ENCODE data around the gene CPNE5.

Gene CPNE5

DNA sequence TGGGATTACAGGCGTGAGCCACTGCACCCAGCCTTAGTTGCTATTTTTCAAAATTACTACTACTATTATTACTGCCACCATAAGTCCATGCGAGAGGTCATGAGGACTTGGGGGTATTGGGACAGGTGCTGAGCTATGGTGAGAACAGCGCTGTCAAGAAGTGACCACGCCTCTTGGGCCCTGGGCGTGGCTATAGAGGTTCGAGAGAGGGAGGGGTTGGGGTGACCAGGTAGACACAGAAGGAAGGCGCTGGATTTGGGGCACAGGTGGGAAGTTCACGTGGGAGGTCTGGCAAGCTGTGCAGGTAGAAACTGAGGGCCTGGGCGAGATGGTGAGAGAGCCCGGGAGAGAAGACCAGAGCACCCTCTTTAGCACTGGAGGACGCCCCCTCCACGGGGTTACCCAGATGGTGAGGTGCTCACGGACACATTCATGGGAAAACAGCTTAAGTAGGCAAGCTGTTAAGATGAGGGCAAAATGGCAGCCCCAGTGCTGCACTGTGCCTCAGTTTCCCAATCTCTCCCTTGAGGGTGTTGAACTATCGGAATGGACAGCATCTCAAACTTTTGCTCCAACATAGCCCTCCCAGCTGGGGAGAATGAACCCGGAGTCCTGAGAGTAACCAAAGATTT is 80.6 kb downstream of the CPNE5 start:
- DNase-seq = no peak

DNA sequence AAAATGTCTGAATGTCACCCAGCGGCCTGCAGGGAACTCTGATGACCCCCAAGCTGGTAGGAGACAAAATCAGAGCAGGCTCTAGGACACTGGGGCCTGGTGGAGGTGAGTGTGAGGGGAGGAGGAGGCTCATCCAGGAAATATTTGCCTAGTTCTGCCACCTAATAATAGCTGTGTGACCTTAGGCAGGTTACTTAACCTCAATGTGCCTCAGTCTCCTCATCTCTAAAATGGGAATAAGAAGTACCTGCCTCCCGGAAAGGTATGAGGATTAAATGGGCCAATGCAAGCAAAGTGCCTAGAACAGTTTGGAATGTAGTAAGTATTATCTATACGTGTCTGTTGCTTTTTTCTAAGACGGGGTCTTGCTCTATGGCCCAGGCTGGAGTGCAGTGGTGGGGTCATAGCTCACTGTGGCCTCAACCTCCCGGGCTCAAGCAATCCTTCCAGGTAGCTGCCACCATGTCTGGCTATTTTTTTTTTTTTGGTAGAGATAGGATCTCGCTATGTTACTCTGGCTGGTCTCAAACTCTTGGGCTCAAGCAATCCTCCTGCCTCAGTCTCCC is 81.2 kb downstream of the CPNE5 start:
- no peak for DNase-seq

DNA sequence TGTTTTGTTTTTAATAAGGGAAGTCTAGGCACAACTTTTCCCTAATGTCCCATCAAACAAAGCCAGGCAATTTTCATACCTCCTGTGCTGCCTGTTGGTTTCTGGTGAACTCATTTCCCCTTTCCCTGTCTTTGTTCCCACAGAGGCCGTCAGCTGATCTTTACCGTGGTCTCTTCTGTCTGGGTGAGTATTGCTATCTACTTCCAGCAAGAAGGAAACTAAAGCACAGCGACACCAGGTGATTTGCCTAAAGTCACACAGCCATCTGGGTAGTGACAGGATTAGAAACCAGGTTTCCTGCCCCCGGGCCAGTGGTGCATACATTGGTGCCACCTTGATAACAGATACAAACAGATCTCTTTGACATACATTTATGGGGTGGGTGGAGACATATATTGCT is 82.0 kb downstream of the CPNE5 start:
- DNase-seq = no peak

DNA sequence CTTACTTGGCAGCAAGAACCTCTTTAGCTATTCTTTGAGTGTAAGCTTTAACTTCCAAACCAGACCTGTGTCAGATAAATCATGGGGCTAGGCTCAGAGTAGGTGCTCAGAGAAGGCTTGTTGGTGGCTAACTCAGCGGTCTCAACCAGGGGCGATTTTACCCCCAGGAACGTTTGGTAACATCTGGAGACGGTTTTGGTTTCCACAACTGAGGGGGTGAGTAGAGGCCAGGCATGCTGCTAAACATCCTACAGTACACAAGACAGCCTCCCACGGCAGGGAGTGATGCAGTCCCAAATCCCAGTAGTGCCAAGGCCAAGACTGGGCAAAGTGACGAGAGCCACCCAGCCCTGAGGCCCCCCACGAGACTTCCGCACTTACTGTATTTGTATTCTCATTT is 82.5 kb downstream of the CPNE5 start:
- no peak for DNase-seq

DNA sequence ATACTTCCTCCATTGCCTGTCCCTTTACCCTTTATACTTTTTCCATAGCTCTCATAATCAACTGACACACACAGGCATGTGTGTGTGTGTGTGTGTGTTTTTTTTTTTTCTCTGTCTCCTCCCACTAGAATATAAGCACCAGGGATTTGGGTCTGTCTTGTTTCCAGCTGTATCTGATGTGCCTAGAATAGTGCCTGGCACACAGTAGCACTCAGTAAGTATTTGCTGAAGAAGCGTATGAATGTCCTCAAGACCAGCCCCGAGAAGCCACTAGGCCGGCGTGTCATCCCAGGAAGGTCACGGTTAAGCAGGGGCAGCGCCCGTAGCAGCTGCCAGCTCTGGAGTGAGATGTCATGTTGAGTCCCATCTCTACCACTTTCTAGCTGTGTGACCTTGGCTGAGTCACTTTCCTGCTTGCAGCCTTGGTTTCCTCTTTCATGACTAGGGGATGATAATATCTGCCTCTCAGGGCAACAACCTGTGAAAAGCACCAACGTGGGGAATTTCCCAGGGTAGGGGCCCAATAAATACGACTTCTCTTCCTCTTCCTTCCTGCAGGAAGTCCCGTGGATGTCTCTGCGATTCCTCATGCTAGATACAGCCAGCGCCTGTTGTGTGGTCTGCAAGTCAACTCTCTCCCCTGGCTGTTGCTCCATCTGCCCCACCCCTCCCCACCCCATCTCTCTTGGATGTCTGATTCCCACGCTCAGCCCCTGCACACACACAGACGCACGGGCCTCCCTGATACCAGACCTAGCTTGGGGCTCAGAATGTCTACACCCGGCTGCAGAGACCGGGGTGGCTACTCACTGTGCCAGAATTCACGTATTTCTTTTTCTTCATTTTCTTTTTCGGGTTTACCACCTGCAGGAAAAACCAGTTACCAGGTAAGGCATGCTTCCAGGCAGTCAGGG is 83.6 kb downstream of the CPNE5 start:
- no peak for DNase-seq

DNA sequence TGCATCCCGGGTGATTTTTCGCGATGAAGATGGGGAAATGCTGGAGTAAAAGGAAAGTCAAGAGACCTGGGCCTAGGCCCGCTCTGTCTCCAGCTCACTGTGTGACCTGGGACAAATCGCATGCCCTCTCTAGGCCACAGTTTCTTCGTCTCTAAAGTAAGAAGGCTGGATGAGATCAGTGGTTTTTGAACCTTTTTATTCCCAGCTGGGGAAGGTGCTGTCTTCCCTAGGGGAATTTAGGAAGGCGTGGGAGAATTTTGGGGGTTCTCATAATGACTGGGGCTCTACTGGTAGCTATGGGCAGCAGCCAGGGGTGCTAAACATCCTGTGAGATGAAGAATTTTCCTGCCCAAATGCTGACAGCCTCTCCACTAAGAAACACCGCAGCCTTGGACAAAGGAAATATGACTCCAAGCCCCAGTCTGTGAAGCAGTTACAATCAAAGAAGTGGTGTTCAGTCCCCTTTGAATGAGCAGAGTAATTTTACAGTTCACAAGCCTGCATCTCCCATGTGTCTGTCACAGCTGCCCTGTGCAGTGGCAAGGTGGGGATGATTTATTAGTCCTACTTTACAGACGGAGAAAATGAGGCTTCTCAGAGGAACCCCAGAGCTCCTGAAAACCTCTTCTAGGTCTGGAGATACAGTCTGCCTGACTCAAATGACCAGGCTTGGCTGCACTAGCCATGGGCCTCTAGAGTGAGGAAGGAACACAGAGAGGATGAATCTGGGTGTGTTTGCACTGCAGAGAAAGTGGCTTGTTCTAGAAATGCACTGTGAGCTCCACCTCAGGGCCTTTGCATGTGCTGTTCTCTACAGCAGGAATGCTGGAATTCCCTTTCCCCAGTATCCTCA is 84.4 kb downstream of the CPNE5 start:
- no peak for DNase-seq

DNA sequence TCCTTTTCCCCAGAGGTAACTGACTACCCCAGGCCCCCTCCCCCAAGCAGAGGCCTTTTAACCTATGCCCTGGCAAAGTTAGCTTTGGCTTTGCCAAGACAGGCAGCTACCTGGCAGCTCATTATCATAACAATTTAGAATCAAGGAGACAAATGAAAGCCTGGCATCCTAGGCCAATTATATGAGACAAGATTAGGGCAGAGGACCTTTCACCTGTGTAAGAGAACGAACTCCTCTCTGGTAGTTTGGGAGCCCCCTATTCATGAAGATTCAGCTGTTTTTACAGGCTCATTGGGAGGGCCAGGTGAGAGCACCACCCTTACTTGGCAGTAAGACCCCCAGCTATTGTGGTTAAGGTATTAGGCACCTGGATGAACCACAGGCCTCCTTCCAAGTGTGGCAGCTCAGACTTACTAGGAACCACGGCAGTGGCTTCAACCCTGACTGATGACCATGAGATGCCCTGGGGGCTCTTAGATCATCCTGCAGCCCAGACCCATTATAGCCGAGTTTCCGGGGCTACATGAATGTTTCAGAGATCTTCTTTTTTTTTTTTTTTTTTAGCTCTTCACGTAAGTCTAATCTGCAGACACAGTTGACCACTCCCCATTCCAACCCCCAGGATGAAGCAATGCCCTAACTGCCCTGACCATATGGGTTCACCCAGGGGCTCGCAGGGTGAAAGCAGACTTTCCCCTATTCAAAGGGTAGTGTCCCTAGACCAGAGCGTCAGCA is 85.4 kb downstream of the CPNE5 start:
- DNase-seq = no peak

DNA sequence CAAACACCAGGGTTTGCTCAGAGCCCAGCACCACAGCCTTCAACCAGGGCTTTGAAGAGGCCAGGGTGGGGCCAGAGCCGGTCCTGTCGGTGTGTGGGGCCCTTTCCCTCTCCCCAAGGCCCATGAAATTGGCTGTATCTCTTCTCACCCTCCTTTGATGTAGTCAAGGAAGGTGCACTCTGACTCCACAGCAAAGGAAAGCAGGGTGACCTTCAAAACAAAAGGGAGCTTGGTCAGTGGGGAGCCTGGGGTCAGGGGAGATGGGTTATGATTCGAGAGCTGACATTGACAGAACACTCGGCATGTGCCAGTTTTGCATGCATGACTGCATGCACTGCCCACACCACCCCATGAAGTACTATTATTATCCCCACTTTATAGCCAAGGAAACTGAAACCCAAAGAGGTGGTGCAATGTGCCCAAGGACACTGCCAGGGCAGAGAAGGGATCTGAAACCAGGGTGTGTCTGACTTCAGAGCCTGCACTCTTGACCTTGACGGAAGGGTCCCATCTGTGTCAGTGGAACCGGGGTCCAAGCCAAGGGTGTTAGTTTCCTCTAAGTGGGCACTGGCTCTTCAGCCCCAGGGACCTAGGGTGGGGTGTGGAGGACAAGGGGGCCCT is 86.2 kb downstream of the CPNE5 start:
- DNase-seq = no peak

DNA sequence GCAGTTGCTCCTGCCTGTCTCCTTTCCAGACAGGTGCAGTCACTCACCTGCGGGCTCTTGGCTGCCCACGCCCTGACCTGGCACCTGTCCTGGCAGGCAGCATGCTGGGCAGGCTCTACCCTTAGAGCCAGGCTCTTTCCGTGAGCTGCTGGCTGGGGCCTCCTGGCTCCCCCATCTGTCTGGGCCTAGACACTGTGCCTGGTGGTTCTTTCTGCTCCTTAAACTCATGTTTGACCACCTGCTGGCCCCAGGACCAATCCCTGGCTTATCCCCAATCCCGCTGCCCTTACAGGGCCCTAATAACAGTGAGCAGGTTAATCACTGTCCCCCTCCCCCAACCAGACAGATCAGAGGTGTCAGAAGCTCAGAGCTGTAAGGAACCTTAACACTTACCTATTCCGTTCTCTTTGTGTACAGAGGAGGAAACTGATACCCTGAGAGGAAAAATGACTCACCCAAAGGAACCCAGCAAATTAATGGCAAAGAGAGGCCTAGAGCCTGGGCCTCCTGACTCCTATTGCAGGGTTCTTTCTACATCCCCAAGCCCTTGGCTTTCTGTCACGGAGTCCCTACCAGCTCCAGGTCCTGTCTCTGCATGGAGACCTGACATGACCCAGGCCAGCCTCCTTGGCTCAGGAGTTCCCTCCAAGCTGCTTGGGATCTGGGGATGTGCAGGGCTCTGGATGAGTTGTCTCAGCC is 86.9 kb downstream of the CPNE5 start:
- no peak for DNase-seq

DNA sequence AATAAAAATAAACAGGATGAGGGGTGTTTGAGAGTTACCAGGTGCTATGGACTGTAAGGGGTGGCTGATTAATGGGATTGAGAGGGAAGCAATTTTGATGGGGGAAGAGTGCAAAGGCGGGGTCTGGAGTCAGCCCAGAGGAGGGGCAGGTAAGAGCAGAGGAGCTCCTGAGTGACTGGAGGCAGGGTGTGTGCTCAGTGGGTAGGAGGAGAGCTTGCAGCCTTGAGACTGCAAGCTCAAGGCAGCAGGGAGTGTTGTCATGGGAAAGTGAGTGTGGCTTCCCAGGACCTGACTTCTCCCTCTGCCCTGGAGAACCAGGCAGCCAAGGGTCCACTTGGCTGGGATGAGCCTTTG is 87.4 kb downstream of the CPNE5 start:
- DNase-seq = no peak

DNA sequence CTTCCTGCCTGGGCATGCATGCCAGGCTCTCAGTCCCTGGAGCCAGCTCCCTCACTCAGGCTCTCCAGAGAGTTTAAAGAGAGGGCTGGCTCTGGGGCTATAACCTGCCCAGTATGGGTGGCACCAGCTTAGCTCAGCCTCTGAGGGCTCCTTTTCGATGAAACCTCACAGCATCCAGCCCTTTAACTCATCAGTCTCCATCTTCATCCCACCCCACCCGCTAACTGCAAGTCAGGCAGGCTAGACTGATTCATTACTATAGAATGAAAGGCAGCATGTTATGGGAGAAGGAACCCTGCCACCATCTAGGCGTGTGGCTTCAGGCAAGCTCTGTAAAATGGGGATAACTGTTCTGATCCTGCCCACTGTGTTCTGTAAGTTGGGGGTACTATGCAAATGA is 88.2 kb downstream of the CPNE5 start:
- no peak for DNase-seq

DNA sequence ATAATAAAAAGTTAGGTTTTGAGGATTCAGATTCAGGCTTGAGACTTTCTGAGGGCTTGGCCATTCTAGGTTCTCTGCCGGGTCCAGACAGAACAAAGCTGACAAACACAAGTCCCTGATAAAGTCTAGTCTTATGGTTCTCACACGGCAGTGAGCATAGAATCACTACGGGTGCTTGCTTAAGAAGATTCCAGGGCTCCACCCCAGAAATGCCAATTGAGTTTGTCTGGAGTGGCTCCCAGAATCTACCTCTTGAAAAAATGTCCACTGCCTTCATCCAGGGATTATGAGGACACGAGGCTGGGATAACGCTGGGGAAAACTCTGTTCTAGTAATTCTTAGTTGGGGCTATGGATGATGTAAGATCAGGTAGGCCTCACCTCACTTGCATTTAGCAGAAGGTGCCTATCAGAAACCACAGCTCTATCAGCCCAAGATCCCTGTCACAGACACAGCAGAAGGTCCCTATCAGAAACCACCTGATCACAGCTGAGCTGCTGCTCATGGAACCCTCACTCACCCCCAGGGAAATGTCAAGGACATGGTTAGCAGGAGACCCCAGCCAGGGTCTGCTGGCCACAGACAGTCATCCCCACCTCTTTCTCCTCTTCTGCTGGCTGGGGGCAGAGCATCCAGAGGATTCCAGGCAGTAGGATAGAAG is 89.3 kb downstream of the CPNE5 start:
- DNase-seq = no peak

DNA sequence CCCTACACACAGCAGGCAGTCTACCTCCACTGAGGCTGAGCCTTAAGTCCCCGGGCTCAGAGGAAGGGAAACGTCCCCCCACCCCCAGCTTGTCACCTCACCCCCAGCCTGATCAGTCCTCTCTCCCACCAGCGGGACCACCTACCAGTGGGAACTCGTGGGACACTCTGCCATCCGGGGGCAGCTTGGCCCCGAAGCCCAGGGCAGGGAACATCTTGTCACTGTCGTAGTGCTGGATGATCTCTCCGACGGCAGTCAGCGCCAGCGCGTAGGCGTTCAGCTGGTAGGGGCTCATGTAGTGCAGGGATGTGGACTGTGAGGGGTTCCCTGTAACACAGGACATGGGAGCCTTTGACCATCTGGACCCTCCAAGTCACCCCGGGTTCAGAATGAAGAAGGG is 93.0 kb downstream of the CPNE5 start:
- DNase-seq = no peak

DNA sequence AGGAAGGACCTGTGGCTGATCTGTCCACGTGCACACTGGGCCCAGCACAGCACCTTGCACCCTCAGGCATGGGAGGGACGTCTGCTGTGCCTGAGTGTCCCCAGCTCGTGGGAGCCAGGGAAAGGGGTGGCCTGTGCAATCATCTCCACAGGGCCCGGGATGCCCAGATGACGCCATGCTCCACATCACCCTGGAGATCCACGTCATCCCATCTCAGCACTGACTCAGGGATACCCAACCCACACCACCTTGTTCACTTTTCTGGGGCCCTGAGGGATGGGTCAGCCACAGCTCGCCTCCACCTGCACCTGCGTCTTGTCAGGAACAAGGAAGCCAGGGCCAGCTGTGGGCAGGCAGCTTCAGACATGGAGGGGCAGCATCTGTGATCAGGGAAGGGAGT is 93.4 kb downstream of the CPNE5 start:
- no peak for DNase-seq

DNA sequence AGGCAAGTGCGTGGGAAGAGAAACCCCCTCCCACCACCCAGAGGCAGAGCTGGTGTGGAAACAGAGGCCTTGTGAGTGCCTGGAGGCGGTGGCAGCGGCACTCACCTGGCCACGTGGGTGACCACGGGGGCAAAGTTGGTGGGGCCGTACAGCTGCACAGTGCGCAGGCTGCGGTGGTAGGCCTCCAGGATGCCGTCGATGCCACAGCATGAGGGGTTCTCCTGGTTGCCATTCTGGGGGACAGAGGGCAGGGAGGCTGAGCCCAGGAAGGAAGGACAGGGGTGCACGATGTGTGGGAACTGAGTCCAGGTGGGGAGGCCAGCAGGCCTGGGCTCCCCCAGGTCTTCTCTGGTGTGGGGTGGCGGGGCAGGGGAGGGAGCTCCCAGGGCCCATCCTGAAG is 94.0 kb downstream of the CPNE5 start:
- DNase-seq = no peak

DNA sequence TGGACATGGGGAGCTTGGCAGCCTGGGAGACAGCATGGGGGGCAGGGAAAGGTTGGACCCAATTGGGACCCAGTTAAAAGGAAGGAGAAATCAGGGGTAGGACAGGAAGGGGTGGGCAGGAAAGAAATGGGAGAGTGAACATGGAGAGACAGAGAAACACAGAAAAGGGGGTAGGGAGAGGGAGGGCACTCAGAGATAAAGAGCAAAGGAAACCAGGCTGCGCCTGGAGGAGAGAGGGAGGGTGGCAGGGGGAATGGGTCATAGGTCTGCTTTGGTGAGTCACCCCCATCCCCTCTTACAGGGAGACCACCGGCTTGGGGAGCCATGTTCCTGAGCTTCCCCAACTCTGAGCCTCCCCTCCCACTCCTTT is 95.0 kb downstream of the CPNE5 start:
- no peak for DNase-seq

DNA sequence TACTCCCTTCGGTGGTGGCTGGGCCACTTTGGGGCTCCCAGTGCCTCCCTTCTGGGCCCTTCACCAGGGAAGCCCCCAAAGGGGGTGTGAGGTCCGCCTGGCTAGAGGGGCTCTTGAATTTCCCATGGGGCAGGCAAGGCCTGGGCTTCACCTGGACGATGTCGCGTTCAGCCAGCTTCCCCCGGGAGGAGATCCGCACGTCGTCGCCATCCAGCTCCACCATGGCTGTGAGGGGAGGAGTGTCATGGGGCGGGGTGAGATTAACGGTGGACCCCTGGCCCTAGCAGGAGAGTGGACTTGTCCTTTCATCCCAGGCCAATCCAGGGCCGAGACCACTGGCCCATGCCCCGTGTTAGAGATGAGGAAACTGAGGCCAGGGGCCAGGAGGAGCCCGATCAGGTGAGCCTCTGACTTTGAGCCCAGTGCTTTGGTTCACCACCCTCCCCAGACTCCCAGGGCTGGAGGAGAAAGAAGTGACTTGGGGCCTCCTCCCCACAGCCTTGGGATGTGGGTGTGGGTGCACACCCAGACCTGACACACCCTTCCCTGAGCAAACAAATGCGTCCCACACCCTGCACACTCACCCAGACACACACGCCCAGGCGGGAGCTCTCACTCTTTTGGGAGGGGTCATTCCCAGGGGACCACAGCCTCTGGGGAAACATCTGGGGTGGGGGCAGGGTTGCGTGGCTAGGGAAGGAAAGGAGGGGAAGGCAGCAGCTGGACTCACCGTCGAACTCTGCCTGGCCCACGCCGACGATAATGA is 95.5 kb downstream of the CPNE5 start:
- DNase-seq = no peak

DNA sequence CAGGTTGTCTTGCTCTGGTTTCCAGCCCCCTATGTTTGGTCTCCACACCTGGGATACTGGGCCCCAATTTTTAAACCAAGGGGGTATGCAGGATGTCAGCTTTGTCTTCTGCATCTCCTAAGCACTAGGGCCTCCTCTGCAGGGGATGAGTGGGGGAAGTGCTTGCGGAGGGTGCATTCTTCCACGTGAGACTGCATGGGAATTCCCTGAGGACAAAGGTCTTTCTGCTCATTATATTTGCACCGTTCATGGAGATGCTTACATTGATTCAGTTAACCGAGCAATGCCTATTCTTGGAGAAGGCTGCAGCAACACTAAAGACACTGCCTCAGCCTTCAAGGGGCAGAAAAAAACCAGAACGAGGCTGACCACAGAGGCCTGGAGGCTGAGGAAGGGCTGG is 96.2 kb downstream of the CPNE5 start:
- DNase-seq = no peak

DNA sequence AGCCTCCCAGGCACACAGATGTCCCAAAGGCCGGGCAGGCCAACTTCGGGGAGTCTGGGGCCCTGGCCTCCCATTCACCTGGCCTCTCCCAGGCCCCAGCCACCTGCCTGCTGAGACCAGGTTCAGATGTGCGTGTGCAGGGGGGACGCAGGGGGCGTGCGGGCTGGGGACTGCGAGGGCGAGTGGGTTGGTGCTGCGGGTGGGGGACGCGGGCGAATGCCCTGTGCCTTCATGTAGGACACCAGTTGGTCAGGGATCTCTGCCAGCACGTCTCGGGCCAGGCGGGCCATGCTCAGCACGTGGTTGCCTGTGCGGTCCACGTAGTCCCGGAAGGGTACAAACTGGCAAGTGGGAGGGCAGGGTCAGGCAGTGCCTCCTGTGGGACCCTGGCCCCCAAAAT is 97.1 kb downstream of the CPNE5 start:
- no peak for DNase-seq

DNA sequence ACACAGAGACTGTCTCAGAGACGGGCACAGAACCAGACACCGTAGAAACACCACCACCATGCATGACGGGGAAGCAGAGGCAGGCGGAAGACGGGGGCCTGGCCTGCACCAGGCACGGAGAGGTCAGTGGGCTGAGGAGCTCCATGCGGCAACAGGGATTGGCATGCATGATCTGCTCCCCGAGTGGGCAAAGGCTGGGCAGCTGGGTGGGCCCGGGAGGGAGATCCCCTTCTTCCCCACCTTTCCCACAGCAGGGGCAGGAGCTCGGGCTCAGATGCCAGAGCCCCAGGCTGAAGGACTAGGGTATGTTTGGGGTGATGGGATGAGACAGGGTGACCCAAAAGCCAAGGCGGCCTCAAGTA is 98.4 kb downstream of the CPNE5 start:
- no peak for DNase-seq
